ES-I3 (cell line): ENCODE results near the gene HAVCR2.

Source experiments
- H3K36me3 ChIP-seq: 2 replicates; pipeline ENCODE4 v1.6.1; 2013; ENCODE audit warnings: mild to moderate bottlenecking, low read length, control low read depth, moderate library complexity; ENCODE audit not compliant: insufficient read depth
- H3K4me1 ChIP-seq: 2 replicates; pipeline ENCODE4 v1.6.1; 2013; ENCODE audit warnings: mild to moderate bottlenecking, control low read depth, low read length; ENCODE audit not compliant: insufficient read depth
- H3K9ac ChIP-seq: 2 replicates; pipeline ENCODE4 v1.6.1; 2013; ENCODE audit warnings: low read depth, mild to moderate bottlenecking, low read length, moderate library complexity
- H3K9me3 ChIP-seq: 2 replicates; pipeline ENCODE4 v1.6.1; 2013; ENCODE audit warnings: mild to moderate bottlenecking, low read length, moderate library complexity; ENCODE audit not compliant: control insufficient read depth, insufficient read depth

Gene HAVCR2

GRCh38 chr5:157108976-157109375, at the start of gene HAVCR2:
TSS of gene HAVCR2 (minus strand) at chr5:157109044. CDS start at chr5:157108983, 61 bp downstream.
- no peaks in the 10 kb centered on the region for H3K4me1 ChIP-seq
- no peaks in the 10 kb centered on the region for H3K36me3 ChIP-seq
- H3K9ac ChIP-seq: no peak within 1 kb of the TSS
- H3K9me3 ChIP-seq: no peaks in the 10 kb centered on the region

- H3K4me1 ChIP-seq: no peaks in the 10 kb centered on the region
- no peaks in the 10 kb centered on the region for H3K9me3 ChIP-seq
- no peak overlapping the region for H3K9ac ChIP-seq
- H3K36me3 ChIP-seq: no peaks in the 10 kb centered on the region
Observed at GRCh38 chr5:157157293-157157891, 48.5 kb upstream of the HAVCR2 start.

GRCh38 chr5:157155297-157155696, 46.5 kb upstream of the HAVCR2 start:
- Histone ChIP-seq H3K4me1 (no peaks in the 10 kb centered on the region), H3K9ac (no peak overlapping the region), H3K9me3 (no peaks in the 10 kb centered on the region), H3K36me3 (no peaks in the 10 kb centered on the region)

GRCh38 chr5:157150995-157151394, 42.2 kb upstream of the HAVCR2 start:
- H3K9me3 ChIP-seq: no peaks in the 10 kb centered on the region
- H3K4me1 ChIP-seq: no peaks in the 10 kb centered on the region
- H3K36me3 ChIP-seq: no peaks in the 10 kb centered on the region
- H3K9ac ChIP-seq: no peak overlapping the region

- no peaks in the 10 kb centered on the region for H3K9me3 ChIP-seq
- no peaks in the 10 kb centered on the region for H3K36me3 ChIP-seq
- no peak overlapping the region for H3K9ac ChIP-seq
- H3K4me1 ChIP-seq: no peaks in the 10 kb centered on the region
Observed at GRCh38 chr5:157148734-157149615, 40.1 kb upstream of the HAVCR2 start.

GRCh38 chr5:157143127-157143971, 34.5 kb upstream of the HAVCR2 start:
- H3K4me1 ChIP-seq: no peaks in the 10 kb centered on the region
- H3K36me3 ChIP-seq: no peaks in the 10 kb centered on the region
- peak overlapping the region; percentile 90 for H3K9ac ChIP-seq
- H3K9me3 ChIP-seq: no peaks in the 10 kb centered on the region

GRCh38 chr5:157142317-157143126, 33.7 kb upstream of the HAVCR2 start, which contains the start of gene MED7:
TSS of gene MED7 (minus strand) at chr5:157142865. CDS start at chr5:157139431, 3,434 bp downstream.
- Histone ChIP-seq H3K9ac (peak within 1 kb of the TSS; percentile 90), H3K4me1 (no peaks in the 10 kb centered on the region), H3K36me3 (peaks cover 3% of the 10 kb centered on the region; the same call in 1 of the 2 replicates), H3K9me3 (no peaks in the 10 kb centered on the region)

GRCh38 chr5:157137691-157138090, 28.8 kb upstream of the HAVCR2 start:
- Histone ChIP-seq H3K9me3 (no peaks in the 10 kb centered on the region), H3K4me1 (no peaks in the 10 kb centered on the region)

GRCh38 chr5:157132281-157132612, 23.4 kb upstream of the HAVCR2 start:
- Histone ChIP-seq H3K9ac (no peak overlapping the region), H3K4me1 (no peaks in the 10 kb centered on the region)

More at GRCh38 chr5:157137691-157138090, 28.8 kb upstream of the HAVCR2 start:
- H3K9ac ChIP-seq: no peak overlapping the region
- H3K36me3 ChIP-seq: peaks cover 6% of the 10 kb centered on the region; the same call in 1 of the 2 replicates

GRCh38 chr5:157130925-157131324, 22.1 kb upstream of the HAVCR2 start:
- Histone ChIP-seq H3K4me1 (no peaks in the 10 kb centered on the region), H3K9me3 (no peaks in the 10 kb centered on the region), H3K9ac (no peak overlapping the region), H3K36me3 (no peaks in the 10 kb centered on the region)

More at GRCh38 chr5:157132281-157132612, 23.4 kb upstream of the HAVCR2 start:
- Histone ChIP-seq H3K36me3 (peaks cover under 1% of the 10 kb centered on the region; the same call in 1 of the 2 replicates), H3K9me3 (no peaks in the 10 kb centered on the region)

- no peak overlapping the region for H3K9ac ChIP-seq
- no peaks in the 10 kb centered on the region for H3K36me3 ChIP-seq
- no peaks in the 10 kb centered on the region for H3K9me3 ChIP-seq
- no peaks in the 10 kb centered on the region for H3K4me1 ChIP-seq
Observed at GRCh38 chr5:157121709-157122108, 12.9 kb upstream of the HAVCR2 start.

- Histone ChIP-seq H3K9me3 (no peaks in the 10 kb centered on the region), H3K36me3 (no peaks in the 10 kb centered on the region), H3K4me1 (no peaks in the 10 kb centered on the region), H3K9ac (no peak overlapping the region)
Observed at GRCh38 chr5:157120102-157120501, 11.3 kb upstream of the HAVCR2 start.

GRCh38 chr5:157116483-157116954, 7.7 kb upstream of the HAVCR2 start:
- no peaks in the 10 kb centered on the region for H3K36me3 ChIP-seq
- H3K9ac ChIP-seq: no peak overlapping the region
- H3K9me3 ChIP-seq: no peaks in the 10 kb centered on the region
- H3K4me1 ChIP-seq: no peaks in the 10 kb centered on the region
